Osteocyte (in vitro differentiated cells): Measurements from ENCODE around the gene RPL13. TPM values are rescaled to one million over a fixed set of nuclear protein-coding genes. Genes with fewer than 3 reads are reported as not detected.

Experiments
- DNase-seq: peaks from one replicate; pipeline ENCODE4 v3.0.0; 2021; ENCODE audit warnings: mixed read lengths; ENCODE audit not compliant: unreplicated experiment; ENCODE audit errors: extremely low spot score
- H3K27ac Mint-ChIP-seq: one replicate; pipeline ENCODE4 v1.8.0; 2021; ENCODE audit warnings: mild to moderate bottlenecking, mixed read lengths; ENCODE audit not compliant: unreplicated experiment
- H3K27me3 Mint-ChIP-seq: one replicate; pipeline ENCODE4 v1.8.0; 2021; ENCODE audit warnings: mixed read lengths; ENCODE audit not compliant: unreplicated experiment
- H3K36me3 Mint-ChIP-seq: one replicate; pipeline ENCODE4 v1.8.0; 2021; ENCODE audit warnings: mixed read lengths; ENCODE audit not compliant: unreplicated experiment
- H3K4me1 Mint-ChIP-seq: one replicate; pipeline ENCODE4 v1.8.0; 2021; ENCODE audit warnings: mixed read lengths; ENCODE audit not compliant: unreplicated experiment
- H3K4me3 Mint-ChIP-seq: one replicate; pipeline ENCODE4 v1.8.0; 2021; ENCODE audit warnings: mild to moderate bottlenecking, moderate library complexity, mixed read lengths; ENCODE audit not compliant: unreplicated experiment
- H3K9me3 Mint-ChIP-seq: one replicate; pipeline ENCODE4 v1.8.0; 2021; ENCODE audit warnings: mixed read lengths; ENCODE audit not compliant: unreplicated experiment
- total RNA-seq: library from RNA; stranded (reverse); gene quantifications from 2 replicates; pipeline ENCODE4 v1.2.1, GENCODE V29; 2021
- TF ChIP-seq, protein P1 (sequence below): fragments of 200-600 bp; sonication (generic); IDR thresholded peaks from 2 replicates; pipeline ENCODE4 v1.5.0; 2021; ENCODE audit warnings: antibody characterized with exemption, mild to moderate bottlenecking, moderate library complexity

Gene RPL13
- total RNA-seq, 1 donor from 2014 or later = 1,785 TPM

DNA sequence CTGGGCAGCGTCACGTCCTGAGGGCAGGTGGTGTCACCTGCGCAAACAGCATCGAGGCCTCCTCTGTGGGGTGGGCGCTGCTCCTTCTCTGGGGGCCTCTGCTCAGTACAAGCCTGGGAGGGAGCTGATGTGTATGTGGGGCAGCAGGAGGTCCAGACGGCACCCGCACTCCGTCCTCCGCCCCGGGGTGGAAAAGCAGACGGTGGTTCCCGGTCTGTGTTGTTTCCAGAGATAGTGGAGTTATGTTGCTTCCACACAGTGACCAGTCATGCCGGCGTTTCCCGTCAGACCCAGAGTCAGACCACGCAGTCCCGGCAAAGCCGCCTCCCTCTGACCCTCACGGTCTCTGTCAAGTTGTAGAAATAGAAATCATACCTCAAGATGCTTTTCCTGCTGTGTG lies 13.7 kb upstream of the RPL13 start:
- H3K36me3 Mint-ChIP-seq = peaks cover 20% of the 10 kb centered on the region
- no peak overlapping the region for H3K4me3 Mint-ChIP-seq
- H3K9me3 Mint-ChIP-seq = no peaks in the 10 kb centered on the region
- TF ChIP-seq, protein P1, sequence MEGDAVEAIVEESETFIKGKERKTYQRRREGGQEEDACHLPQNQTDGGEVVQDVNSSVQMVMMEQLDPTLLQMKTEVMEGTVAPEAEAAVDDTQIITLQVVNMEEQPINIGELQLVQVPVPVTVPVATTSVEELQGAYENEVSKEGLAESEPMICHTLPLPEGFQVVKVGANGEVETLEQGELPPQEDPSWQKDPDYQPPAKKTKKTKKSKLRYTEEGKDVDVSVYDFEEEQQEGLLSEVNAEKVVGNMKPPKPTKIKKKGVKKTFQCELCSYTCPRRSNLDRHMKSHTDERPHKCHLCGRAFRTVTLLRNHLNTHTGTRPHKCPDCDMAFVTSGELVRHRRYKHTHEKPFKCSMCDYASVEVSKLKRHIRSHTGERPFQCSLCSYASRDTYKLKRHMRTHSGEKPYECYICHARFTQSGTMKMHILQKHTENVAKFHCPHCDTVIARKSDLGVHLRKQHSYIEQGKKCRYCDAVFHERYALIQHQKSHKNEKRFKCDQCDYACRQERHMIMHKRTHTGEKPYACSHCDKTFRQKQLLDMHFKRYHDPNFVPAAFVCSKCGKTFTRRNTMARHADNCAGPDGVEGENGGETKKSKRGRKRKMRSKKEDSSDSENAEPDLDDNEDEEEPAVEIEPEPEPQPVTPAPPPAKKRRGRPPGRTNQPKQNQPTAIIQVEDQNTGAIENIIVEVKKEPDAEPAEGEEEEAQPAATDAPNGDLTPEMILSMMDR = no peak
- no peak for DNase-seq
- no peaks in the 10 kb centered on the region for H3K4me1 Mint-ChIP-seq
- H3K27ac Mint-ChIP-seq = no peak overlapping the region
- H3K27me3 Mint-ChIP-seq = no peaks in the 10 kb centered on the region

DNA sequence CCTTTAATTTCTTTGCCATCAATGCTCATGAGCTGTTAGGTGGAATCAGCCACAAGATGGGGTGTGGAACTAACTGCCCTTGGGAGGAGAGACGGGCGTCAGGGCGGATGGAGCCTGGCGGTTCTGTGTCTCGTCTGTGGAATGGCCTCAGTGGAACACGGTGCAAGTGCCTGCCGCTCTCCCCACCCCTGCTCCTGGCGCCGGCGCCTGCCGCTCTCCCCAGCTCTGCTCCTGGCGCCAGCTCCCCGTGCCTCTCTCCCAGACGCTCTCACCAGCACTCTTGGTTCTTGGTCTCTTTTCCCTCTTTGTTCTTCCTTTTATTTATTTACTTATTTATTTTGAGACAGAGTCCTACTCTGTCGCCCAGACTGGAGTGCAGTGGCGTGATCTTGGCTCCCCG lies 13.2 kb upstream of the RPL13 start:
- TF ChIP-seq, protein P1 = no peak
- Mint-ChIP-seq H3K9me3 (no peaks in the 10 kb centered on the region), H3K27ac (no peak overlapping the region), H3K27me3 (no peaks in the 10 kb centered on the region), H3K4me3 (no peak overlapping the region), H3K36me3 (peaks cover 25% of the 10 kb centered on the region), H3K4me1 (no peaks in the 10 kb centered on the region)
- DNase-seq = no peak

DNA sequence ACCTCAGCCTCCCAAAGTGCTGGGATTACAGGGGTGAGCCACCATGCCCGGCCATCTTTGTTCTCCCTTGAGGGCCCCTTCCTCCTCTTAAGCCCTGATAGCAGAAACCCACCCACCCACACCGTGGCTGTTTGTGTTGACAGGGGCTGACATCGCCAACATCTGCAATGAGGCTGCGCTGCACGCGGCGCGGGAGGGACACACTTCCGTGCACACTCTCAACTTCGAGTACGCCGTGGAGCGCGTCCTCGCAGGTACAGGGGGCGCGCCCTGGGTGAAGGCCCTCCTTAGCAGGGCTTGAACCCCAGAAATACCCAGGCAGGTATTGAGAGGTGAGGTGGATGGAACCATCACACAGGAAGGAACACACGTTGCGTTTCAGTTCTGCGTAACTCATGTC lies 12.6 kb upstream of the RPL13 start:
- DNase-seq = no peak
- Mint-ChIP-seq H3K36me3 (peaks cover 27% of the 10 kb centered on the region), H3K4me1 (no peaks in the 10 kb centered on the region), H3K27ac (no peak overlapping the region), H3K4me3 (no peak overlapping the region), H3K9me3 (no peaks in the 10 kb centered on the region), H3K27me3 (no peaks in the 10 kb centered on the region)
- TF ChIP-seq, protein P1 = no peak

DNA sequence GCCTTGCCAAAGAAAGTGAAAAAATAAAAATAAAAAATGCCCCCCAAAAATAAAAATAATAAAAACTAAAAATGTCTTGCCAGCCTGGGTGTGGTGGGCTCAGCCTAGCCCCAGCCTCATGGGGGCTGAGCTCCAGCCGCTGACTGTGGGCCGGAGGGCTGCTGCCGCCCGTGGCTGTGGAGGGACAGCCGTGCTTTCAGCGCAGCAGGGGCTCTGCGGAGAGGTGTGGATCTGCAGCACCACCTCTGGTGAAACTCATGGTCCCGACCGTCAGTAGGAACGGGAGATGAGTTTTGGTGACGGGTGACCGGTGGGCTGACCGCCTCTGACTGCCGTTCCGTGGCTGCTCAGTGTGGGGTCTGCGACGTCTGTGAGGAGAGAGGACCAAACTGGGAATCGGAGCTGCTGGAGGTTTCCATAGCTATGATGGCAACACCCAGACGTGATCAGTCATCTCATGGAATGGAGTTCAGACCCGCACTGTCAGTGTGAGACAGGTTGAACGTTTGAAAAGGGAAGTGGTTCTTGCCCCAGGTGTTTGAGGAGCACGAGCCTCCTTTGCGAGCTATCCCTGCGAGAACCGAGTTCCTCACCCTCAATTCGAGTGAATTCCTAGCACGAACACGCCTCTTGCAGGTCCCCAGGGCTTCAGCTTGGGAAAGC lies 12.0 kb upstream of the RPL13 start:
- Mint-ChIP-seq H3K36me3 (peaks cover 27% of the 10 kb centered on the region), H3K27me3 (no peaks in the 10 kb centered on the region), H3K4me1 (no peaks in the 10 kb centered on the region), H3K27ac (no peak overlapping the region), H3K9me3 (no peaks in the 10 kb centered on the region), H3K4me3 (no peak overlapping the region)
- TF ChIP-seq, protein P1 = no peak
- no peak for DNase-seq

DNA sequence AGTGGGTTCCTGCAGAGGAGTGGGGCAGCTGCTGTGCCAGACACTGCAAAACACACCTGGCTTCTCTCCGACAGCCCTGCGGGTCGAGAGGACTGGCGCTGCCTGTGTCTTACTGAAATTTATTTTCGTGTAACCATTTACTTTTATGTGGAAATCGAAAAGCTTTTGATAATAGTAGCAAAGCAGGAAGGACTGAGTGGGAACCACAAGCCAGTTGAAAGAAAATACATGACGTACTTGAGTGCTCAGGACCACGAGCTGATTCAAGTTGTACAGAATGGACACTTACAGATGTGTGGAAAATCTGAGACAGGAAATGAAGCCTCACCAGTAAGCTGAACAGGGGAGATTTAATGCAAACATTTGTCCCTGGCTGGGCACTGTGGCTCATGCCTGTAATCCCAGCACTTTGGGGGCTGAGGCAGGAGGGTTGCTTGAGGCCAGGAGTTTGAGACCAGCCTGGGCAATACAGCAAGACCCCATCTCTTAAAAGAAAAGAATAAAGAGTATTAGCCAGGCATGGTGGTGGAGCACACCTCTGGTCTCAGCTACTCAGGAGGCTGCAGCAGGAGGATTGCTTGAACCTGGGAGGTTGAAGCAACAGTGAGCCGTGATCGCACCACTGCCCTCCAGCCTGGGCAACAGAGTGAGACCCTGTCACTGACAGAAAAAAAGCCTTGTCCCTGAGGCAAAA lies 11.3 kb upstream of the RPL13 start:
- TF ChIP-seq, protein P1 = no peak
- Mint-ChIP-seq H3K27me3 (no peaks in the 10 kb centered on the region), H3K4me3 (no peak overlapping the region), H3K9me3 (no peaks in the 10 kb centered on the region), H3K4me1 (no peaks in the 10 kb centered on the region), H3K36me3 (peaks cover 27% of the 10 kb centered on the region), H3K27ac (no peak overlapping the region)
- no peak for DNase-seq
